Measurements from ENCODE around the gene ATRN. TPM values are rescaled to one million over a fixed set of nuclear protein-coding genes. Genes with fewer than 3 reads are reported as not detected.

The ATRN gene
- total and polyA plus RNA-seq, 4 donors = 4.2 to 38.5 (median 21.2) TPM

DNA sequence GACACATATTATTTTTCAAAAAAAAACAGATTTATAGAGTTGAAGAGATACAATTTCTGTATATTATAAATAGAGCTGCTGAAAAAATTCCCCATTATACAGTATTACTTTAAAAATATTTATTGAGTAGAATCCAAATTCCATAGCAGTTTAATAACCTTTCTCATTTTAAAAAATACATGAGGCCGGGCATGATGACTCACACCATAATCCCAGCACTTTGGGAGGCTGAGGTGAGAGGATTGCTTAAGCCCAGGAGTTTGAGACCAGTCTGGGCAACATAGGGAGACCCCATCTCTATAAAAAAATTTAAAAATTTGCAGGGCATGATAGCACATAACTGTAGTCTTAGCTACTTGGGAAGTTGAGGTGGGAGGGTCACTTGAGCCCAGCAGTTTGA is 13.0 kb downstream of the ATRN start:
- Histone ChIP-seq H3K27me3 (ENCODE audit: control insufficient read depth in 3 of 3, insufficient read depth in 3 of 3, low read length in 2 of 3) (no peaks in the 10 kb centered on the region), H3K9me3 (ENCODE audit: control insufficient read depth in 4 of 4, insufficient read depth in 3 of 4, low read length in 3 of 4) (peaks cover 0 to 4% (median 0%) of the 10 kb centered on the region in 4 donors), H3K9ac (ENCODE audit: insufficient read depth in 1 of 2, low read length in 2 of 2) (no peak overlapping the region), H3K27ac (ENCODE audit: low read depth in 1 of 2, low read length in 1 of 2) (no peak overlapping the region), H3K4me3 (no peak overlapping the region), H3K4me1 (ENCODE audit: control insufficient read depth in 5 of 5, insufficient read depth in 5 of 5, low read length in 5 of 5) (peaks cover 0 to 2% (median 0%) of the 10 kb centered on the region in 5 donors), H3K36me3 (ENCODE audit: control insufficient read depth in 4 of 4, insufficient read depth in 4 of 4, low read length in 4 of 4) (no peaks in the 10 kb centered on the region)
- WGBS, 2 donors = 71 to 91% methylated on average over 1 of the region's 1 CpG
- TF ChIP-seq, protein P1, sequence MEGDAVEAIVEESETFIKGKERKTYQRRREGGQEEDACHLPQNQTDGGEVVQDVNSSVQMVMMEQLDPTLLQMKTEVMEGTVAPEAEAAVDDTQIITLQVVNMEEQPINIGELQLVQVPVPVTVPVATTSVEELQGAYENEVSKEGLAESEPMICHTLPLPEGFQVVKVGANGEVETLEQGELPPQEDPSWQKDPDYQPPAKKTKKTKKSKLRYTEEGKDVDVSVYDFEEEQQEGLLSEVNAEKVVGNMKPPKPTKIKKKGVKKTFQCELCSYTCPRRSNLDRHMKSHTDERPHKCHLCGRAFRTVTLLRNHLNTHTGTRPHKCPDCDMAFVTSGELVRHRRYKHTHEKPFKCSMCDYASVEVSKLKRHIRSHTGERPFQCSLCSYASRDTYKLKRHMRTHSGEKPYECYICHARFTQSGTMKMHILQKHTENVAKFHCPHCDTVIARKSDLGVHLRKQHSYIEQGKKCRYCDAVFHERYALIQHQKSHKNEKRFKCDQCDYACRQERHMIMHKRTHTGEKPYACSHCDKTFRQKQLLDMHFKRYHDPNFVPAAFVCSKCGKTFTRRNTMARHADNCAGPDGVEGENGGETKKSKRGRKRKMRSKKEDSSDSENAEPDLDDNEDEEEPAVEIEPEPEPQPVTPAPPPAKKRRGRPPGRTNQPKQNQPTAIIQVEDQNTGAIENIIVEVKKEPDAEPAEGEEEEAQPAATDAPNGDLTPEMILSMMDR (IDR thresholded peaks at IDR 0.05; ENCODE audit: control extremely low read depth, extremely low read depth) = no peak
- DNase-seq (no peak), ATAC-seq (ENCODE audit: insufficient read depth, low FRiP score) (no peak)

DNA sequence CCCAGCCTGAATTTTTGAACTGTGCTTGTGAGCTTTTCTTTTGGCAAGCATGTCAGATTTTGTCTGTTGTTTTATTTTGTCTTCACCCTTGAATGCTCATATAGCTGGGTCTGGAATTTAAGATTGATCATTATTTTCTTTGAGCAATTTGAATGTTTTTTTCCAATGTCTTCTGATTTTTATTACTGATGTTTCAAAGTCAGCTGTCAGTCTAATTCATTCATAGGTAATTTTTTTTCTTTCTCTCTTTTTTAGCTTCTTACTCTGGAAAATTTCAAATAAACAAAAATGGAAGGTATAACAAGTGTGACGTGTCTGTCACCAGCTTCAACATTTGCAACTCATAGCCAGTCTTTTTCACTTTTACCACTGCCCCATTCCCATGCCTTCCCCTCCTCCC is 15.1 kb downstream of the ATRN start:
- Histone ChIP-seq H3K36me3 (ENCODE audit: control insufficient read depth in 4 of 4, insufficient read depth in 4 of 4, low read length in 4 of 4) (peaks cover 0 to 5% (median 0%) of the 10 kb centered on the region in 4 donors), H3K4me1 (ENCODE audit: control insufficient read depth in 5 of 5, insufficient read depth in 5 of 5, low read length in 5 of 5) (no peaks in the 10 kb centered on the region), H3K4me3 (no peak overlapping the region), H3K27me3 (ENCODE audit: control insufficient read depth in 3 of 3, insufficient read depth in 3 of 3, low read length in 2 of 3) (no peaks in the 10 kb centered on the region), H3K27ac (ENCODE audit: low read depth in 1 of 2, low read length in 1 of 2) (no peak overlapping the region), H3K9me3 (ENCODE audit: control insufficient read depth in 4 of 4, insufficient read depth in 3 of 4, low read length in 3 of 4) (peaks cover 0 to 4% (median 0%) of the 10 kb centered on the region in 4 donors), H3K9ac (ENCODE audit: insufficient read depth in 1 of 2, low read length in 2 of 2) (no peak overlapping the region)
- DNase-seq = no peak
- 96 to 98% methylated on average over 1 of the region's 1 CpG for WGBS, 2 donors
- TF ChIP-seq, protein P1 (IDR thresholded peaks at IDR 0.05; ENCODE audit: control extremely low read depth, extremely low read depth) = no peak
- no peak for ATAC-seq (ENCODE audit: insufficient read depth, low FRiP score)

DNA sequence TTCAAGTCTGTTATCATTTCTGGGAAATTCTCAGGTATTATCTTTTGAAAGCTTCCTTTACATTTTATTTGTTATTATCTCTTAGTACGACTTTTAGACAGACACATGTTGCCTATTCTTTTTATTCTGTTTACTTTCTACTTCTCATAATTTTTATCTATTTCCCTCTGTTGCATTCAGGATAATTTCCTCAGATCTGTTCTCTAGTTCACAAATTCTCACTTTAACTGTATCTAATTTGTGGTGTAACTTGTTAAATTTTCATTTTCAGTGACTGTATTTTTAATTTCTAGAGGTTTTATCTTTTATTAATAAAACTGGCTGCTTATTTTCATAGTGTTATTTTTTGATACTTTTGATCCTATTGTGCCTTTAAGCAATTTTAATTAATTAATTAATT is 16.0 kb downstream of the ATRN start:
- ATAC-seq (ENCODE audit: insufficient read depth, low FRiP score) (no peak), DNase-seq (no peak)
- TF ChIP-seq, protein P1 (IDR thresholded peaks at IDR 0.05; ENCODE audit: control extremely low read depth, extremely low read depth) = no peak
- H3K27ac ChIP-seq (ENCODE audit: low read depth in 1 of 2, low read length in 1 of 2) = no peak overlapping the region
- H3K4me1 ChIP-seq (ENCODE audit: control insufficient read depth in 5 of 5, insufficient read depth in 5 of 5, low read length in 5 of 5) = peaks cover 0 to 4% (median 0%) of the 10 kb centered on the region in 5 donors
- H3K27me3 ChIP-seq (ENCODE audit: control insufficient read depth in 3 of 3, insufficient read depth in 3 of 3, low read length in 2 of 3) = no peaks in the 10 kb centered on the region
- H3K4me3 ChIP-seq = no peak overlapping the region
- H3K36me3 ChIP-seq (ENCODE audit: control insufficient read depth in 4 of 4, insufficient read depth in 4 of 4, low read length in 4 of 4) = peaks cover 0 to 5% (median 0%) of the 10 kb centered on the region in 4 donors
- no peak overlapping the region for H3K9ac ChIP-seq (ENCODE audit: insufficient read depth in 1 of 2, low read length in 2 of 2)
- 92 to 97% methylated on average over 1 of the region's 1 CpG for WGBS, 2 donors
- peaks cover 0 to 4% (median 0%) of the 10 kb centered on the region in 4 donors for H3K9me3 ChIP-seq (ENCODE audit: control insufficient read depth in 4 of 4, insufficient read depth in 3 of 4, low read length in 3 of 4)

DNA sequence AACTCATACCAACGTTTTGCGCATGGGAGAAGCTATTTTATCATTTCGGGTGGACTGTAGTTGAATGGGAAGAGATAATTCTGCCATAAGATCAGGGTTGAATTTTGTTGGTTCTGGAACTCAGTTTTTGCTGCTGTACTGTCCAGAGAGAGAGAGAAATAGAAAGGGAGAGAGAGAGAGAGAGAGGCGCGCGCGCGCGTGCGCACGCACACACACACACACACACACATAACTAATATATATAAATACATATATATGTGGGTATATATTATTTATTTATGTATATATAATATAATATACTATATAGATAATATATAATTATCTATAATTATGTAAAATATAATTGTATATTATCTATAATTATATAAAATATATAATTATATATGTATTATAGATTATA is 21.9 kb downstream of the ATRN start:
- TF ChIP-seq, protein P1 (IDR thresholded peaks at IDR 0.05; ENCODE audit: control extremely low read depth, extremely low read depth) = no peak
- Histone ChIP-seq H3K4me3 (no peak overlapping the region), H3K36me3 (ENCODE audit: control insufficient read depth in 4 of 4, insufficient read depth in 4 of 4, low read length in 4 of 4) (peaks cover 0 to 5% (median 0%) of the 10 kb centered on the region in 4 donors), H3K9me3 (ENCODE audit: control insufficient read depth in 4 of 4, insufficient read depth in 3 of 4, low read length in 3 of 4) (peaks cover 0 to 5% (median 0%) of the 10 kb centered on the region in 4 donors), H3K9ac (ENCODE audit: insufficient read depth in 1 of 2, low read length in 2 of 2) (no peak overlapping the region), H3K27me3 (ENCODE audit: control insufficient read depth in 3 of 3, insufficient read depth in 3 of 3, low read length in 2 of 3) (no peaks in the 10 kb centered on the region), H3K27ac (ENCODE audit: low read depth in 1 of 2, low read length in 1 of 2) (no peak overlapping the region), H3K4me1 (ENCODE audit: control insufficient read depth in 5 of 5, insufficient read depth in 5 of 5, low read length in 5 of 5) (peaks cover 0 to 4% (median 0%) of the 10 kb centered on the region in 5 donors)
- WGBS, 2 donors = 85 to 93% methylated on average over 11 of the region's 11 CpGs
- ATAC-seq (ENCODE audit: insufficient read depth, low FRiP score) = no peak
- DNase-seq = no peak

Measured in lung (tissue), 12 donors.